Measurements from ENCODE around the gene MAML3.

The MAML3 gene

DNA sequence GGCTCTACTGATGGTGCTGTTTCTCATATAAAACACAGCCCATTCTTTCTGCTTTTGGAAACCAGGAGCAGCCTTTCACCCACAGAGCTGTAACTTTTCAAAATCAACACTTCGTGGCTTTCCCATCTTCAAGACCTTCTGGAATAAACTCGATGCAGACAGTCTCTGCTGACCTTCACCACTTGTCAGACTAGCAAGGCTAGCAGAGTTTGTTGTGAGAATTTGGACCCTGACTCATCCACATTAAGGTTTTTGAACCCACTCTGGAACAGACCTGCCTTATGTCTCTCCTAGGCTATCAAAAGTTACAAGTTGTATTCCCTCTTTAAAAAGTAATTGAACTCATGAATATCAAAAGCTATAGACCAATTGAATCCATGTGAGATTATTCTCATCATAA lies 88.6 kb downstream of the MAML3 start:
- no peak overlapping the region for H3K4me3 ChIP-seq (ENCODE audit: low read depth, low read length)
- no peak for DNase-seq (ENCODE audit: low read depth)
- TF ChIP-seq, protein P1, sequence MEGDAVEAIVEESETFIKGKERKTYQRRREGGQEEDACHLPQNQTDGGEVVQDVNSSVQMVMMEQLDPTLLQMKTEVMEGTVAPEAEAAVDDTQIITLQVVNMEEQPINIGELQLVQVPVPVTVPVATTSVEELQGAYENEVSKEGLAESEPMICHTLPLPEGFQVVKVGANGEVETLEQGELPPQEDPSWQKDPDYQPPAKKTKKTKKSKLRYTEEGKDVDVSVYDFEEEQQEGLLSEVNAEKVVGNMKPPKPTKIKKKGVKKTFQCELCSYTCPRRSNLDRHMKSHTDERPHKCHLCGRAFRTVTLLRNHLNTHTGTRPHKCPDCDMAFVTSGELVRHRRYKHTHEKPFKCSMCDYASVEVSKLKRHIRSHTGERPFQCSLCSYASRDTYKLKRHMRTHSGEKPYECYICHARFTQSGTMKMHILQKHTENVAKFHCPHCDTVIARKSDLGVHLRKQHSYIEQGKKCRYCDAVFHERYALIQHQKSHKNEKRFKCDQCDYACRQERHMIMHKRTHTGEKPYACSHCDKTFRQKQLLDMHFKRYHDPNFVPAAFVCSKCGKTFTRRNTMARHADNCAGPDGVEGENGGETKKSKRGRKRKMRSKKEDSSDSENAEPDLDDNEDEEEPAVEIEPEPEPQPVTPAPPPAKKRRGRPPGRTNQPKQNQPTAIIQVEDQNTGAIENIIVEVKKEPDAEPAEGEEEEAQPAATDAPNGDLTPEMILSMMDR (conservative IDR thresholded peaks at IDR 0.05; ENCODE audit: low read depth, low read length) = no peak

DNA sequence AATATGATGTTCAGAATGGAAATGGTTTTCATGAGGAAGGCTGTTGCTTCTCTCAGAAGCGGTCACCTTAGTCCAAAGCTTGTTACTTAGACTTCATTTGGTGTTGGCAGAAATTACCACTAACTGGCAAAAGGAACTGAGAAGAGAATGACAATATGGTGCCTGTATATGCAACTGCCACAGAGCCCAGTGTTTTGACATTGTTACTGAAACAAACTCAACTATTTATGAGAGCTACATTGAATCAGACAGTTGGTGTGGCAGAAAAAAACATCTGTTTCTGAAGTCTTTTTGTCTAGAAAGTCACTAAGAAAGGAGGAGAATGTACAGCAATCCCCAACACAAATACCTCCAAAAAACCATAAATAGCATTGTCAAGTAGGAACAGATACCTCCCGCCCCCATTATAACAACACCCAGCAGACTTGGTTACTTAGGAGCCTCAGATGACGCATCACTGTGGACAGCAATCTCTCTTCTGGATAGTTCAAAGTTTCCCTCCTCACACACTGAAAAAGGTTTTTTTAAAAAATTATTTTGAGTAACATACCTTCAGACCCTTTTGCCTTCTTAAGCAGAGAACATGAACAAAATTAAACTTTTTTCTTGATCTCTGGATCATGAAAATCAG lies 92.2 kb downstream of the MAML3 start:
- TF ChIP-seq, protein P1 (conservative IDR thresholded peaks at IDR 0.05; ENCODE audit: low read depth, low read length) = no peak
- DNase-seq (ENCODE audit: low read depth) = no peak
- H3K4me3 ChIP-seq (ENCODE audit: low read depth, low read length) = no peak overlapping the region

DNA sequence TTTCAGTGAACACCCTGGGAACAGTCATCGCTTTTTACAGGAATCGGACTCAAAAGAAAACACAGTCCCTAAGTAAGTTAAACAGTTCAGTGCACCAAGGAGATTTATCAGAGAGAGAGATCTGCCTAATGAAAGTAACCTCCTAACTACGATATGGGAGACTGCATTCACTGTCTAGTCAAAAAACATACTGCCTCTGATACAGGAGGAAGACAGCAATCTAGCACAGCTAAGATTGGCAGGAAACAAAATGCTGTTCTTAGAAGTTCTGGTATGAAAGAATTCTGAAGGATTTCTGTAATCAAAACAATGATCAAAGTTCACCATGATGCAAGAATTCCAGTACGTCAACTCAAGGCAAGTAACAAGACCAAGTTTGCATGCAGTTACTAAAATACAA lies 92.8 kb downstream of the MAML3 start:
- DNase-seq (ENCODE audit: low read depth) = peak; percentile 88
- no peak overlapping the region for H3K4me3 ChIP-seq (ENCODE audit: low read depth, low read length)
- TF ChIP-seq, protein P1 (conservative IDR thresholded peaks at IDR 0.05; ENCODE audit: low read depth, low read length) = no peak

DNA sequence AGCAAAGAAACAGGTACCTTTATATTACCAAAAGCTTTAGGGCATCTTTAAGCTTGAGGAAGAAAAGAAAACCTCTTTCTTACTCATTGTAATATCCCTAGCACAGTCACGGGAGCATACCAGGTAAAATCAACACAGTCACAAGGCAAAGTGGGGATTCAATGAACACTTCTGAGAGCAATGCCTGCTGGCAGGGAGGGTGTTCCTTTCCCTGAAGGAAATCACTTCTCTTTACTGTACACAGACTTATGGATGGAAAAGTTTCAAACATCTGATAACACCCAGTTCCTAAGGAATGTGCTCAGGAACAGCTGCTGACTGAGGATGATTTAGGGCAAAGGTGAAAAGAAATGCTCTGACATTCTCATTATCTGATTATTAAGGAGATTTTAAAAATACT lies 94.8 kb downstream of the MAML3 start:
- TF ChIP-seq, protein P1 (conservative IDR thresholded peaks at IDR 0.05; ENCODE audit: low read depth, low read length) = no peak
- peak; percentile 57 for DNase-seq (ENCODE audit: low read depth)
- no peak overlapping the region for H3K4me3 ChIP-seq (ENCODE audit: low read depth, low read length)

DNA sequence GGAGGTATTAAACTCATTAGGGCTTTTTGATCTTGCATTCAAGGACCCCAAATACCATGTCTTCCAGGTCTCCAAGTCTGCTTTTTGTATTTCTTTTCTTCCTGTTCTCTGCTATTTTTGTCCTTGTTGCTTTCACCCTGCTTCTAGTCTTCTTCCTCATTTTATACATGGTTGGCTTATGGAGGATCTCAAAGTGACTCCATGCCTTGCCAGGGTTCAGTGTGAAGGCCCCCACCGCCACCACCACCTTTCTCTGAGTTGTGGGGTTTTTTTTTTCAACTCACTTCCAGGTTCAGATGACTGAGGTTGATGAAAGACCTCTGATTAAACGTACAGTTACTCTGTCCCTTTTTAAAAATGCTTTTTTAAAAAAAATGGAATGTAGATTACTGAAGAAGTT lies 96.3 kb downstream of the MAML3 start:
- TF ChIP-seq, protein P1 (conservative IDR thresholded peaks at IDR 0.05; ENCODE audit: low read depth, low read length) = no peak
- no peak for DNase-seq (ENCODE audit: low read depth)
- no peak overlapping the region for H3K4me3 ChIP-seq (ENCODE audit: low read depth, low read length)

DNA sequence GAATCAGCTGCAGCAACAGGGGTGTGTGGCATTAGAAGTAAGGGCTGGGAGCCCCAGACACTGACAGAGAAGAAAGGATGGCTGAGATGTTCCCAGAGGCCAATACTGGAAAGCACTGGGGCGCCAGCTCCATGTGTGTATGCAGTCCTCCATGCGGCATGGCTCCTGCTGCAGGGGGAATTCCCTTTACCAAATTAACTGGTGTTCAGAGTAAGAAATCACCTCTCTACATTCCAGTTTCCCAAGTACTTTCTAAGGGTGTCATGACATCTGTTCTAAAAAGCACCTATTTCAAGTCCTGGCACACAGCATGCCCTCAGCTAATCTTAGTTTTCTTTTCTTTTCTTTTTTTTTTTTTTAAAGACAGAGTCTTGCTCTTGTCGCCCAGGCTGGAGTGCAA lies 98.0 kb downstream of the MAML3 start:
- TF ChIP-seq, protein P1 (conservative IDR thresholded peaks at IDR 0.05; ENCODE audit: low read depth, low read length) = no peak
- H3K4me3 ChIP-seq (ENCODE audit: low read depth, low read length) = no peak overlapping the region
- DNase-seq (ENCODE audit: low read depth) = no peak

DNA sequence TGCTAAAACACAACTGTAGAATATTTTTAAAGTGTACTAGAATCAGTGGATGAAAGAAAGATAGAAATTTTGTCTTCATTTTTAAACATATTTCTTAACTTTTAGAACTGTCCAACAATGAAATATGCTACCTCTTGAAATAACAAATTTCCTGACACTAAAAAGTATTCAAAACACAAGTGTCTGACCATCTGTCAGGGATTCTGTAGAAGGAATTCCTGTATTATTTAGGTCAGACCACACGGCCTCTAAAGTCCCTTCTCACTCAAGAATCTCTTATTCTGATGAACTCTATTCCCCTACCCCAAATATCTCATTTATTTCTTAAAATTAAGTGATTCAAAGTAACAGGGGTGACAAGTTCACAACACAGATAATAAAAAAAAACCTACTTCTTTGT lies 99.1 kb downstream of the MAML3 start:
- no peak overlapping the region for H3K4me3 ChIP-seq (ENCODE audit: low read depth, low read length)
- DNase-seq (ENCODE audit: low read depth) = no peak
- TF ChIP-seq, protein P1 (conservative IDR thresholded peaks at IDR 0.05; ENCODE audit: low read depth, low read length) = no peak
